GM23248 (cell line): ENCODE data around the gene TNRC6C. TPM values are rescaled to one million over a fixed set of nuclear protein-coding genes. Genes with fewer than 3 reads are reported as not detected.

Source experiments
- DNase-seq: peaks from one replicate; pipeline ENCODE4 v3.0.0-alpha.2; 2015
- H2AFZ ChIP-seq: fragments of 200-600 bp; sonication (generic); 2 replicates; pipeline ENCODE4 v1.6.1; 2016; ENCODE audit warnings: antibody characterized with exemption
- H3F3A ChIP-seq: fragments of 200-600 bp; sonication (generic); 2 replicates; pipeline ENCODE4 v1.6.1; 2016; ENCODE audit warnings: mild to moderate bottlenecking, antibody characterized with exemption, mixed run types; ENCODE audit not compliant: insufficient read depth
- H3K27ac ChIP-seq: fragments of 200-600 bp; sonication (generic); 2 replicates; pipeline ENCODE4 v1.5.1; 2016; ENCODE audit warnings: mild to moderate bottlenecking
- H3K27me3 ChIP-seq: fragments of 200-600 bp; sonication (generic); replicated peaks from 2 replicates; pipeline ENCODE4 v1.6.1; 2016; ENCODE audit warnings: mild to moderate bottlenecking; ENCODE audit not compliant: insufficient read depth
- H3K36me3 ChIP-seq: fragments of 200-600 bp; sonication (generic); 2 replicates; pipeline ENCODE4 v1.6.1; 2016; ENCODE audit warnings: low read depth, mild to moderate bottlenecking
- H3K4me1 ChIP-seq: fragments of 200-600 bp; sonication (generic); 2 replicates; pipeline ENCODE4 v1.6.1; 2016; ENCODE audit warnings: mild to moderate bottlenecking; ENCODE audit not compliant: insufficient read depth
- H3K4me2 ChIP-seq: fragments of 200-600 bp; sonication (generic); one replicate; pipeline ENCODE4 v1.6.1; 2016; ENCODE audit warnings: mild to moderate bottlenecking; ENCODE audit not compliant: unreplicated experiment
- H3K4me3 ChIP-seq: fragments of 200-600 bp; sonication (generic); 2 replicates; pipeline ENCODE4 v1.5.1; 2016; ENCODE audit warnings: mild to moderate bottlenecking
- H3K79me2 ChIP-seq: fragments of 200-600 bp; sonication (generic); 2 replicates; pipeline ENCODE4 v1.6.1; 2016; ENCODE audit warnings: mild to moderate bottlenecking; ENCODE audit not compliant: insufficient read depth
- H3K9ac ChIP-seq: fragments of 200-600 bp; sonication (generic); 2 replicates; pipeline ENCODE4 v1.6.1; 2016; ENCODE audit warnings: mild to moderate bottlenecking
- H3K9me2 ChIP-seq: fragments of 200-600 bp; sonication (generic); 2 replicates; pipeline ENCODE4 v1.6.1; 2016; ENCODE audit warnings: mixed run types, mild to moderate bottlenecking, moderate library complexity; ENCODE audit not compliant: insufficient read depth
- H3K9me3 ChIP-seq: fragments of 200-600 bp; sonication (generic); one replicate; pipeline ENCODE4 v1.6.1; 2017; ENCODE audit warnings: low read depth
- H4K20me1 ChIP-seq: fragments of 200-600 bp; sonication (generic); 2 replicates; pipeline ENCODE4 v1.6.0; 2016; ENCODE audit not compliant: insufficient read depth
- EZH2 ChIP-seq: fragments of 200-600 bp; sonication (generic); IDR thresholded peaks from 2 replicates; pipeline ENCODE4 v1.6.1; 2018; ENCODE audit warnings: antibody characterized with exemption, mild to moderate bottlenecking; ENCODE audit not compliant: insufficient read depth, poor library complexity, severe bottlenecking
- EZH2phosphoT487 ChIP-seq: fragments of 200-600 bp; sonication (generic); IDR thresholded peaks from 2 replicates; pipeline ENCODE4 v1.6.1; 2018; ENCODE audit warnings: antibody characterized with exemption, moderate library complexity, mild to moderate bottlenecking, low read depth; ENCODE audit not compliant: insufficient read depth
- WGBS, 2 experiments: methylation state at CpG; one replicate each; pipeline ENCODE4 v1.1.6; 2015 to 2017; ENCODE audit warnings: low lambda C conversion rate in 2 of 2, low coverage in 1 of 2; ENCODE audit errors: missing lambda C conversion rate in 2 of 2; 5-methylcytosine and 5-hydroxymethylcytosine counted together
- in situ Hi-C: fragments of 300-500 bp; cut with MboI; formaldehyde crosslinking; loops from 2 replicates; pipeline ENCODE4 v1.15.0; 2020
- polyA plus RNA-seq: library from polyadenylated mRNA; unstranded; fragments of >200 nt; fragmentation: Nextera tagmentation; extraction: Ambion mirVana; gene quantifications from 2 replicates; pipeline ENCODE4 v1.2.1, GENCODE V29; 2016
- total RNA-seq: library from RNA; depleted of rRNA; stranded (reverse); fragments of >200 nt; shearing (Covaris generic); gene quantifications from 2 replicates; pipeline ENCODE4 v1.2.3, GENCODE V29; 2014

TNRC6C gene
- total and polyA plus RNA-seq, 2 experiments from 2014 or later: 2.3 TPM

DNA sequence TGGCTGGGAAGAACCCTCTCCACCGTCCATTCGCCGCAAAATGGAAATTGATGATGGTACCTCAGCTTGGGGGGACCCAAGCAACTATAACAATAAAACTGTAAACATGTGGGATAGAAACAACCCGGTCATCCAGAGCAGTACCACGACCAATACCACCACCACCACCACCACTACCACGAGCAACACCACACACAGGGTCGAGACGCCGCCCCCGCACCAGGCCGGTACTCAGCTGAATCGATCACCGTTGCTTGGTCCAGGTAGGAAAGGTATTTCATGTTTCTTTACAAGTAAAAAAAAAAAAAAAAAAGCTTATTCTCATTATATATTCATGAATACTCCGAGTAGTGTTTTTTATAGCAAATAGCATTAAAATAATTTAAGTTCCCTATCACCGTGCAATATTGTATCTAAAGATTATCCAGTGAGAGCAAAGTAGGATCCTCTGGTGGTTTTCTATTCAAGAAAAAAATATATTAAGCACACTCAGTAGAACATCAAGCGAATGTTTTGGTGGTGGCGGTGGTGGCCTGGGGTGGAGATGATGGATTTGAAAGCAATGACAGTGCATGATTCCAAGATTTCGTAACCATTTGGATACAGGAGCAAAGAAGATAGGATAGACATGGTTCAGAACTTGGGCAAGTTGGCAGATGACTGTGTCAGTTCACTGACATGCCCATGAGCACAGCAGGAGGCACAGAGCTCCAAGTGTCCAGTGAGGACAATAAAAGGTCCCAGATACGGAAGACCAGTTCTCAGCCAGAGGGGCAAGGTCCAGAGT is 92.9 kb downstream of the TNRC6C start:
- H3K4me3 ChIP-seq: no peak overlapping the region
- H3K27me3 ChIP-seq: no peaks in the 10 kb centered on the region
- no peak overlapping the region for H3K27ac ChIP-seq
- H4K20me1 ChIP-seq: 0 out of 2 replicates have a peak, but pooled peaks cover 5% of the 10 kb centered on the region
- no peak overlapping the region for H3K4me2 ChIP-seq
- 96 to 98% methylated on average over 19 of the region's 19 CpGs for WGBS, 2 experiments
- H2AFZ ChIP-seq: no peak overlapping the region
- peaks cover 2% of the 10 kb centered on the region for H3K79me2 ChIP-seq
- no peaks in the 10 kb centered on the region for H3F3A ChIP-seq
- H3K4me1 ChIP-seq: no peaks in the 10 kb centered on the region
- in situ Hi-C loops: no loop called here
- no peak for TF ChIP-seq EZH2phosphoT487
- no peak for TF ChIP-seq EZH2
- no peaks in the 10 kb centered on the region for H3K9me3 ChIP-seq
- no peak for DNase-seq
- H3K9me2 ChIP-seq: no peaks in the 10 kb centered on the region
- H3K36me3 ChIP-seq: peaks cover 8% of the 10 kb centered on the region; the same call in 1 of the 2 replicates
- no peak overlapping the region for H3K9ac ChIP-seq

- Histone ChIP-seq H2AFZ (no peak overlapping the region), H3K4me1 (no peaks in the 10 kb centered on the region), H3K36me3 (peaks cover 8% of the 10 kb centered on the region; the same call in 1 of the 2 replicates), H3K27ac (no peak overlapping the region), H4K20me1 (no peaks in the 10 kb centered on the region), H3K79me2 (no peaks in the 10 kb centered on the region), H3K27me3 (no peaks in the 10 kb centered on the region), H3K4me3 (no peak overlapping the region), H3K9me2 (no peaks in the 10 kb centered on the region), H3F3A (no peaks in the 10 kb centered on the region), H3K9me3 (no peaks in the 10 kb centered on the region), H3K9ac (no peak overlapping the region), H3K4me2 (no peak overlapping the region)
- in situ Hi-C loops: no loop called here
- DNase-seq: peak; percentile 12
- no peak for TF ChIP-seq EZH2phosphoT487
- no peak for TF ChIP-seq EZH2
- WGBS, 2 experiments: 88 to 91% methylated on average over 5 of the region's 5 CpGs
Observed at GRCh38 chr17:78053777-78054468, 95.4 kb downstream of the TNRC6C start.

GRCh38 chr17:78057113-78057740 is 98.7 kb downstream of the TNRC6C start:
- H3K27ac ChIP-seq: no peak overlapping the region
- WGBS, 2 experiments: 84 to 94% methylated on average over 3 of the region's 3 CpGs
- no peak overlapping the region for H3K9ac ChIP-seq
- no peak for DNase-seq
- no peaks in the 10 kb centered on the region for H3K27me3 ChIP-seq
- H3K4me1 ChIP-seq: no peaks in the 10 kb centered on the region
- in situ Hi-C loops: no loop called here
- H3K9me2 ChIP-seq: no peaks in the 10 kb centered on the region
- no peaks in the 10 kb centered on the region for H3K36me3 ChIP-seq
- no peaks in the 10 kb centered on the region for H4K20me1 ChIP-seq
- no peak overlapping the region for H2AFZ ChIP-seq
- no peaks in the 10 kb centered on the region for H3K79me2 ChIP-seq
- TF ChIP-seq EZH2phosphoT487 (no peak), EZH2 (no peak)
- H3K4me3 ChIP-seq: no peak overlapping the region
- H3K4me2 ChIP-seq: no peak overlapping the region
- H3K9me3 ChIP-seq: no peaks in the 10 kb centered on the region
- no peaks in the 10 kb centered on the region for H3F3A ChIP-seq

- Histone ChIP-seq H3K4me2 (no peak overlapping the region), H3K4me3 (no peak overlapping the region), H3K9me2 (no peaks in the 10 kb centered on the region), H3K4me1 (no peaks in the 10 kb centered on the region), H3K9ac (no peak overlapping the region), H3F3A (no peaks in the 10 kb centered on the region), H3K9me3 (no peaks in the 10 kb centered on the region), H3K79me2 (no peaks in the 10 kb centered on the region), H4K20me1 (no peaks in the 10 kb centered on the region), H3K36me3 (no peaks in the 10 kb centered on the region), H2AFZ (no peak overlapping the region), H3K27me3 (no peaks in the 10 kb centered on the region), H3K27ac (no peak overlapping the region)
- no peak for DNase-seq
- TF ChIP-seq EZH2phosphoT487: no peak
- TF ChIP-seq EZH2: no peak
- in situ Hi-C loops: no loop called here
- 79% methylated on average over 6 of the region's 6 CpGs for WGBS, 2 experiments
Observed at GRCh38 chr17:78058001-78058400, 99.5 kb downstream of the TNRC6C start.
